Activated CD4-positive, CD25-positive, alpha-beta regulatory T cell treated with anti-CD3 and anti-CD28 coated beads, Interleukin-2, amount 50 U/mL, for 72 hours (primary cell): ENCODE data around the gene USP13.
"Not testable (repeated sequence)": the region's sequence is repeated elsewhere in the genome, so short reads cannot be mapped to it uniquely, and the experiment has no call there.

ENCODE experiments used
- DNase-seq: peaks from one replicate; pipeline ENCODE4 v3.0.0; 2021

The USP13 gene, protein sequence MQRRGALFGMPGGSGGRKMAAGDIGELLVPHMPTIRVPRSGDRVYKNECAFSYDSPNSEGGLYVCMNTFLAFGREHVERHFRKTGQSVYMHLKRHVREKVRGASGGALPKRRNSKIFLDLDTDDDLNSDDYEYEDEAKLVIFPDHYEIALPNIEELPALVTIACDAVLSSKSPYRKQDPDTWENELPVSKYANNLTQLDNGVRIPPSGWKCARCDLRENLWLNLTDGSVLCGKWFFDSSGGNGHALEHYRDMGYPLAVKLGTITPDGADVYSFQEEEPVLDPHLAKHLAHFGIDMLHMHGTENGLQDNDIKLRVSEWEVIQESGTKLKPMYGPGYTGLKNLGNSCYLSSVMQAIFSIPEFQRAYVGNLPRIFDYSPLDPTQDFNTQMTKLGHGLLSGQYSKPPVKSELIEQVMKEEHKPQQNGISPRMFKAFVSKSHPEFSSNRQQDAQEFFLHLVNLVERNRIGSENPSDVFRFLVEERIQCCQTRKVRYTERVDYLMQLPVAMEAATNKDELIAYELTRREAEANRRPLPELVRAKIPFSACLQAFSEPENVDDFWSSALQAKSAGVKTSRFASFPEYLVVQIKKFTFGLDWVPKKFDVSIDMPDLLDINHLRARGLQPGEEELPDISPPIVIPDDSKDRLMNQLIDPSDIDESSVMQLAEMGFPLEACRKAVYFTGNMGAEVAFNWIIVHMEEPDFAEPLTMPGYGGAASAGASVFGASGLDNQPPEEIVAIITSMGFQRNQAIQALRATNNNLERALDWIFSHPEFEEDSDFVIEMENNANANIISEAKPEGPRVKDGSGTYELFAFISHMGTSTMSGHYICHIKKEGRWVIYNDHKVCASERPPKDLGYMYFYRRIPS

GRCh38 chr3:179652447-179653095 lies at the start of gene USP13:
Gene USP13 (plus strand): TSS chr3:179653040. CDS start chr3:179653226, 186 bp downstream.
- DNase-seq, result peak; percentile 55

DNA sequence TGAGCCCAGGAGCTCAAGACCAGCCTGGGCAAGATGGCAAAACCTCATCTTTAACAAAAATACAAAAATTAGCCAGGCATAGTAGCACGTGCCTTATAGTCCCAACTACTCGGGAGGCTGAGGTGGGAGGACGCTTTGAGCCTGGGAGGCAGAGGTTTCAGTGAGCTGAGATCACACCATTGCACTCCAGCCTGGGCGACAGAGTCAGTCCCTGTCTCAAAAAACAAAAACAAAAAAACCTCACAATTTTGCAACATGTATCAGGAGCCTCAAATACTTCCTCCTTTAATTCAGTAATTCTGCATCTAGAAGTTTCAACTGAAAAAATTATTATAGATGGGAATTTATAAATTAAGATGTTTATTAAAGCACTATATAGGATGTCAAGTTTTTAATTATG lies 49.5 kb upstream of the USP13 start:
- DNase-seq, result no peak

DNA sequence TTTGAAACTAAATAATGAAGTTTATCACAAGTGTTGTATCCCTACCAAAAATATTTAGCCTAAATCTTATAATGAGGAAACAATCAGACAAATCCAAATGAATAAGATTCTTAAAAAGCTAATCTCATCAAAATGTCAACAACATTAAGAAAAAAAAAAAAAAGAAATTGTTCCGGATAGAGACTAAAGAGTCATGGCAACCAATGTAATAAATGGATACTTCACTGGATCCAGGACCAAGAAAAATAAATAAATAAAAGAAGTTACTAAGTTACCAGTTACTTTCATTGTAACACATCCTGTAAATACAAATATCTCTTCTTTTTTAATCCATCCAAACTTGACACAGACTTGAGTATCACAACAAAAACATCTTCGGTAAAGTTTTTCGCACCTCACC lies 49.0 kb upstream of the USP13 start:
- no peak for DNase-seq

- DNase-seq, result peak; percentile 87
These were observed 48.3 kb upstream of the USP13 start, which contains the start of the genes MRPL47 and NDUFB5 for GRCh38 chr3:179604321-179605078. Gene MRPL47 (minus strand): TSS chr3:179604638. CDS start chr3:179604624, 14 bp downstream. Gene NDUFB5 (plus strand): TSS chr3:179604794. CDS start chr3:179604816, 22 bp downstream.

DNA sequence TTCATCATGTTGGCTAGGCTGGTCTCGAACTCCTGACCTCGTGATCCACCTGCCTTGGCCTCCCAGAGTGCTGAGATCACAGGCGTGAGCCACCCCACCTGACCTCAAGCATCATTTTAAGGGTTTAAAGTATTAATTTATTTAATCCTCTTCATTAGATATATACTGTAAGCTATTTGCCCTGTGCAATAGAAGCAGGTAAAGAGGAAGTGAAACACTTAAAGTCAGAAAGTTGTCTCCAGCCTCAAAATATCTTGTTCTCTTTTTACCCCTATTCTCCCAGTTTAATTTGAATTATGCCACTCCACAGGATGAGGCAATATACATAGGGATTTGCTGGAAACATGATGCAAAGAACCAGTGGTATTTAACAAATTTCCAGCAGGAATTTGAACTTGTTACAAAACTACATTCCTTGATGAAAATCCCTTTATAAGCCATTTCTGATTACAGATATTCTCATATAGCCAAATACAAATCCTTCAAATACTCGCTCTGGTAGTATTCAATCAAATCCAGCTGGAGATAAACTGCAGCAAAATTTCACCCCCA lies 46.2 kb upstream of the USP13 start:
- no peak for DNase-seq

DNA sequence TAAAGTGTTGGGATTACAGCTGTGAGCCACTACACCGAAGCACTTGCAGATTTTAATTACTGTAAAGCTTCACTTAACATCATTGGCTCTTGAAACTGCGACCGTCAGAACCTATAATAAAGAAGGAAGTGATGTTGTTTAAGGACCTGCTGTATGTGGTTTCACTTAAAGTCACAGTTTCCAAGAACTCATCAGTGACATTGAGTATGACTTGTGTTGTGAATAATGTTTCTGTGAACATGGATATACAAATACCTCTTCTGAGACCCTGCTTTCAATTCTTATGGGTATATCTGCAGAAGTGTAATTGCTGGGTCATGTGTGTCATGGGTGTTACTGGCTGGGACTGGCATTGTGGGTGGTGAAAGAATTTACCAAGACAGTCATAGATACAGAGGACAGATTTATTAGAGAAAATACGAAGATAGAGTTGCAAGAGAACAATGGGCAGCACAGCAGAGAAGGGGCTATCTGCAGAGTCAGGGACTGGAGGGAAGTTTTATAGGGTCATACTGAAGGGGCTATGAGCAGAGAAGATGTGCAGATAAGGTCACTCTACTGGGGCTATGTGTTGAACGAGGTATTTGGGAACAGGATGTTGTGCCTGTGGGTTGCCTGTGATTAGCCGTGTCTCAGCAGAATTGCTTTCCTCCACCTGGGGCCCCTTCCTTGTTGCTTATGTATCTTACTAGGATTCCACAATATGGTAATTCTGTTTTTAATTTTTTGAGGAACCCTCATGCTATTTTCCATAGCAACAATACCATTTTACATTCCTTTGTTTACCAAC lies 43.7 kb upstream of the USP13 start:
- DNase-seq, result no peak

- no peak for DNase-seq
These were observed 42.8 kb upstream of the USP13 start for GRCh38 chr3:179610066-179610465.

DNA sequence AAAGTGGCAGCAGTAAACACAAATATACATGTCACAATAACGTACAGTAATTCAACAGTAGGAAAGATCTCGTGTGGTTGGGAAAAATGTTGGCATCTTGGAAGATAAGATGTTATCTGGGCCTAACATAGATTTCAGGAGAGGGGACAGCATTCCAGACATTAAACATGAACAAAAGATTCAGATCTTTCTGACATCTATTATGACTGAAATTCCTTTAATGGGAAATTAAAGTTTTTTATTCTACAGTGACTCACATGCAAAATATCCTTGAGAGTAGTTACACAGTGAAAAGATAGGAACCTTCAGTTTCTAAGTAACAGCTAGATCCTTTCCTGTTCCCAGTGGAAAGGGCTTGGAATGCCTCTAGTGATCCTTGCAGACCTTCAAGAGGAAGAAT lies 39.0 kb upstream of the USP13 start:
- DNase-seq, result no peak

DNA sequence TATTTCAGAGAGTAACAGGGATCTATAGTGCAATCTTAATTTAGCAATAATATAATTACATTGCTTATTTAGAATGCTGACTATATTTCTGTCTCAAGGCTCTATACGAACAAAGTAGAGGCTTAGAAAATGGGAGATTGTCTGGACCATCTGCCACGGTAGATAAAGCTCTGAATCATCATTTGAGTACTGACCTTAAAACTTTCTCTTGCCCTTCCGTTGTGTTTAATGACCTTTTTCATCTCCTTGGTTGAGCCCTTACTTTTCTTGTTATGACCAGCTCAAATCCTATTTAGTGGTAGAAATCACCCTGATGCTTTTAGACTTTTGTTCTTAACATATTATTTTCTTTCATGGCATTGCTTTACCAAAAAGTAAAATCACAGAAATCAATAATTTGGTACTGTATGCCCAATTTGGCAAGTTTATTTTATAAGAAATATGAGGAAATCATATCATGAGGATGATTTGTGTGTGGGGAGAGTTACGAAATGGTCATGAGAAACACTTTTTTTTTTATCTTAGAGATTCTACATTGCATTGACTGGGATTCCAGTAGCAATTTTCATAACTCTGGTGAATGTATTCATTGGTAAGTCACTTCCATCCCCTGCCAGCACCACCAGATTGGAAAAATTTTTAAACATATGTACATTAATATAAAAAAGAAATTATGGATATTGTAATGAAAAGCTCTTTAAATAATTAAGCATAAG lies 37.2 kb upstream of the USP13 start:
- no peak for DNase-seq

DNA sequence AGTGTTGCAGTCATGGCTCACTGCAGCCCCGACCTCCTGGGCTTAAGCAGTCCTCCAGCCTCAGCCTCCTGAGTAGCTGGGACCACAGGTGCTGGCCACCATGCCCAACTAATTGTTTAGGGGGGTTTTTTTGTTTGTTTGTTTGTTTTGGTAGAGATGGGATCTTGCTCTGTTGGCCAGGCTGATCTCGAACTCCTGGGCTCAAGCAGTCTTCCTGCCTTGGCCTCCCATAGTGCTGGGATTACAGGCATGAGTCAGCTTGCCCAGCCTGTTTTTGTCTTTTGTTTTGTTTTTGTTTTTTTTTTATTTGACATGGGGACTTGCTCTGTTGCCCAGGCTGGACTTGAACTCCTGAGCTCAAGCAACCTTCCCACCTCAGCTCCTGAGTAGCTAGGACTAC lies 30.8 kb upstream of the USP13 start:
- no peak for DNase-seq

GRCh38 chr3:179624451-179624850 lies 28.4 kb upstream of the USP13 start:
- DNase-seq, result no peak

GRCh38 chr3:179630753-179631451 lies 21.9 kb upstream of the USP13 start:
- DNase-seq, result no peak

GRCh38 chr3:179640469-179640868 lies 12.4 kb upstream of the USP13 start:
- DNase-seq, result no peak

- DNase-seq, result no peak
These were observed 10.0 kb upstream of the USP13 start for GRCh38 chr3:179642871-179643270.

GRCh38 chr3:179643837-179644236 lies 9.0 kb upstream of the USP13 start:
- not testable (repeated sequence) for DNase-seq

- no peak for DNase-seq
These were observed 6.7 kb upstream of the USP13 start for GRCh38 chr3:179646177-179646576.

DNA sequence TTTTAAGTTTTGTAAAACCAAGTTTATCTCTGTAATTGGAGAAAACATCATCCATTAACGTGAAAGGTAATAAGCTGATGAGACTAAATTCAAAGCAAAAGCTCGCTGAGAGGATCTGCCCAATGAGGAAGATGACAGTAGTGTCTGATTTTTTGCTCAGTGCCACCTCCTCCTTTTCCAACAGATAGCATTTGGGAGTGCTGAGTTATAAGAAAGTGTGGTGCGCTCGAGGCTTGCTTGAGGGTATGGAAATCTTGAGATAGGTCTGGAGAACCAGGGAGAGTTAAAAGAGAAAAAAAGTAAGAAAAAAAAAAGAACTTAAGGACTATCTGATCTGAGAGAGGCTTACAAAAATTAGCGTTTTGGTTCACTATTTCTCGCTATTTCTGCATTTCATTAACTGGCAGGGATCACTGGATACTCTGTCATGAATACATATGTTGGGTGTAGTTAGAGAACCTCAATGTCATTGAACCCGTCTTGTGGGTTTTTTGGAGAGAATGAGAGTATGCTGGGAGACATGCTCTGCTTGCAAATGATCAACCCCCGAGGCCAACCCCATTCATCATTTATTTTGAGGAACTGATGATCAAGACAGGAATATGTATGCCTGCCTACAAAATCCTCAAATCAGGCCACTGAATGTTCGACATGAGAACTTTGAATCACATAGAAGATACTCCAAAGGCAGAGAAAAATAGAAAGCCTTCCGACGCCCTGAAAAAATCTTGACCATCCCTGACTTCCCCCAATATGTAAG lies 973 bp upstream of the USP13 start:
- no peak for DNase-seq

DNA sequence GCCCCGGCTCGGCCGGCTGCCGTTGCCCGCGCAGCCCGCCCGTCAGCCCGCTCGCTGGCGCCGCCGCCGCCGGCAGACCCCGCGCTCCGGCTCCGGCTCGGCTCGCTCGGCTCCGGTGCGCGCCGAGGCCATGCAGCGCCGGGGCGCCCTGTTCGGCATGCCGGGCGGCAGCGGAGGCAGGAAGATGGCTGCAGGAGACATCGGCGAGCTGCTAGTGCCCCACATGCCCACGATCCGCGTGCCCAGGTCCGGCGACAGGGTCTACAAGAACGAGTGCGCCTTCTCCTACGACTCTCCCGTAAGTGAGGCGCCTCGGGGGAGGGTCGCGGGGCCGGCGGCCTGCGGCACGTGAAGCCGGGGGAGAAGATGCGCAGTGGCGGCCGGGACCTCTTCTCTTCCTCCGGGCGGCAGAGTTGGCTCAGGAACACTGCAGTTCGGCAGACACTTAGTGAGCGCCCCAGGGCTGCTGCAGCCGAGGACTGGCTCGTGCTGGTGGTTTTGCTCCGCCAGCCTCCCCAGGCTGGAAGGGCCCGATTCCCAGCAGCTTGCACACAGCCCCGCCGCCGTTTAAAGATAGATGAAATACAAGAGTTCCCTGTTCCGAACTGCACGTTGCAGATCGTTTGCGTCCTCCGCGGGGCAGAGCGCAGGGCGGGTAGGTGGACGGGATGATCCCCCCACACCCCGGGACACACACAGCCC lies 407 bp downstream of the USP13 start:
- DNase-seq, result peak; percentile 63

DNA sequence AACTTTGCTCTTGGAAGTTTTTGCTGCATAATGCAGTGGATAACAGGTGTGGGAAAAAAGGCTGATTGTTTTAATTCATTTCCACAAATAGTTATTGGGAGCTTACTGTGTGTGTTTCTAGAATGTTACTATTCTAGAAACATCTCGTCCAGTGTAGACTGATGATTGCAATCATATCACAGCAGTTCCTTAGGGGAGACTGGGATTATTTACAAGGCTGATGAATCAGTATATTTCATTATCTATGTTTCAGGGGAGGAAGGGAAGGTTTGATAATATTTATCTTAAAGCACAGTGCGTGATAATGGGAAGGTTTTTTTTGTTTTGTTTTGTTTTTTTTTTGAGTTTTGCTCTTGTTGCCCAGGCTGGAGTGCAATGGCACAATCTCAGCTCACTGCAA lies 2.4 kb downstream of the USP13 start:
- no peak for DNase-seq
